Measurements from ENCODE around the gene RUVBL1. TPM values are rescaled to one million over a fixed set of nuclear protein-coding genes. Genes with fewer than 3 reads are reported as not detected.

RUVBL1 gene
- total and polyA plus RNA-seq, 11 donors = 14.1 to 44.6 (median 26.2) TPM

GRCh38 chr3:128040041-128040440 lies 83.6 kb downstream of the RUVBL1 start:
- Histone ChIP-seq H3K27ac (no peak overlapping the region), H3K4me1 (no peaks in the 10 kb centered on the region), H3K9me3 (no peaks in the 10 kb centered on the region), H3K27me3 (no peaks in the 10 kb centered on the region), H3K4me3 (no peak overlapping the region), H3K36me3 (no peaks in the 10 kb centered on the region)
- TF ChIP-seq CTCF (IDR thresholded peaks at IDR 0.05) = no peak
- no peak for TF ChIP-seq POLR2A (IDR thresholded peaks at IDR 0.05)
- intact Hi-C loops (cut with DNase I) = no loop called here
- WGBS, 4 donors = 78 to 92% (median 87%) methylated on average over 3 of the region's 3 CpGs
- ATAC-seq = no peak
- no peak for DNase-seq

- Histone ChIP-seq H3K27ac (no peak overlapping the region), H3K4me3 (no peak overlapping the region), H3K9me3 (no peaks in the 10 kb centered on the region), H3K4me1 (no peaks in the 10 kb centered on the region), H3K36me3 (no peaks in the 10 kb centered on the region), H3K27me3 (no peaks in the 10 kb centered on the region)
- WGBS, 4 donors = 86 to 100% (median 89%) methylated on average over 1 of the region's 1 CpG
- no peak for TF ChIP-seq CTCF (IDR thresholded peaks at IDR 0.05)
- TF ChIP-seq POLR2A (IDR thresholded peaks at IDR 0.05) = no peak
- no peak for DNase-seq
- ATAC-seq = no peak
- intact Hi-C loops (cut with DNase I) = no loop called here
Observed at GRCh38 chr3:128036119-128036518, 87.5 kb downstream of the RUVBL1 start.

GRCh38 chr3:128033102-128033501 lies 90.5 kb downstream of the RUVBL1 start:
- TF ChIP-seq POLR2A (IDR thresholded peaks at IDR 0.05) = no peak
- TF ChIP-seq CTCF (IDR thresholded peaks at IDR 0.05) = no peak
- Histone ChIP-seq H3K4me3 (no peak overlapping the region), H3K27me3 (no peaks in the 10 kb centered on the region), H3K4me1 (no peaks in the 10 kb centered on the region), H3K27ac (no peak overlapping the region), H3K9me3 (no peaks in the 10 kb centered on the region), H3K36me3 (no peaks in the 10 kb centered on the region)
- DNase-seq (no peak), ATAC-seq (no peak)
- intact Hi-C loops (cut with DNase I) = no loop called here

Other genes with a start within 250 kb of the RUVBL1 start
- 10 to 100 TPM; 24.3 to 47.1 (median 31.9) TPM for gene KBTBD12, start 208.6 kb downstream of the RUVBL1 start, total RNA-seq
- 10 to 100 TPM; 13.2 to 13.7 TPM for gene KBTBD12, start 208.6 kb downstream of the RUVBL1 start, polyA plus RNA-seq
- 100 to 1,000 TPM in 2 of 9 donors, 10 to 100 TPM in 7; 52.7 to 116 (median 78.2) TPM for gene SEC61A1, start 71.4 kb downstream of the RUVBL1 start, total RNA-seq
- gene SEC61A1, start 71.4 kb downstream of the RUVBL1 start, polyA plus RNA-seq = 100 to 1,000 TPM in 1 of 2 donors, 10 to 100 TPM in 1; 36.5 to 179 TPM
- gene EEFSEC, start 29.7 kb upstream of the RUVBL1 start, total RNA-seq = 10 to 100 TPM; 17.8 to 48.0 (median 23.7) TPM
- gene EEFSEC, start 29.7 kb upstream of the RUVBL1 start, polyA plus RNA-seq = 10 to 100 TPM; 17.5 to 19.4 TPM

Measured in heart left ventricle (tissue), 16 donors.